ENCODE measurements around the gene ANXA3.
"Not testable (repeated sequence)": the region's sequence is repeated elsewhere in the genome, so short reads cannot be mapped to it uniquely, and the experiment has no call there.

The ANXA3 gene

GRCh38 chr4:78578674-78579425 lies 27.3 kb downstream of the ANXA3 start:
- DNase-seq: no peak

GRCh38 chr4:78581618-78582017 lies 30.0 kb downstream of the ANXA3 start:
- DNase-seq: no peak

- no peak for DNase-seq
Measured at GRCh38 chr4:78584863-78585547, 33.4 kb downstream of the ANXA3 start.

GRCh38 chr4:78585633-78586032 lies 34.1 kb downstream of the ANXA3 start:
- DNase-seq: no peak

GRCh38 chr4:78588894-78589545 lies 37.5 kb downstream of the ANXA3 start:
- no peak for DNase-seq

- DNase-seq: no peak
Measured at GRCh38 chr4:78591404-78591803, 39.8 kb downstream of the ANXA3 start.

GRCh38 chr4:78592088-78592783 lies 40.7 kb downstream of the ANXA3 start:
- DNase-seq: no peak

GRCh38 chr4:78596111-78596742 lies 44.7 kb downstream of the ANXA3 start:
- DNase-seq: no peak

- DNase-seq: not testable (repeated sequence)
Measured at GRCh38 chr4:78598431-78598830, 46.9 kb downstream of the ANXA3 start.

GRCh38 chr4:78599147-78599546 lies 47.6 kb downstream of the ANXA3 start:
- DNase-seq: no peak

- no peak for DNase-seq
Measured at GRCh38 chr4:78599931-78600375, 48.4 kb downstream of the ANXA3 start.

- no peak for DNase-seq
Measured at GRCh38 chr4:78601013-78601412, 49.4 kb downstream of the ANXA3 start.

- DNase-seq: no peak
Measured at GRCh38 chr4:78602334-78602733, 50.8 kb downstream of the ANXA3 start.

- no peak for DNase-seq
Measured at GRCh38 chr4:78603384-78603783, 51.8 kb downstream of the ANXA3 start.

- DNase-seq: no peak
Measured at GRCh38 chr4:78604988-78605387, 53.4 kb downstream of the ANXA3 start.

GRCh38 chr4:78606035-78606434 lies 54.5 kb downstream of the ANXA3 start:
- DNase-seq: no peak

GRCh38 chr4:78606530-78607095 lies 55.0 kb downstream of the ANXA3 start:
- DNase-seq: no peak

- no peak for DNase-seq
Measured at GRCh38 chr4:78608684-78609083, 57.1 kb downstream of the ANXA3 start.

GRCh38 chr4:78609580-78609979 lies 58.0 kb downstream of the ANXA3 start:
- DNase-seq: no peak

GRCh38 chr4:78610546-78611214 lies 59.1 kb downstream of the ANXA3 start:
- no peak for DNase-seq

- no peak for DNase-seq
Measured at GRCh38 chr4:78611215-78611558, 59.6 kb downstream of the ANXA3 start.
